K562 (cell line): ENCODE measurements around the gene ERICH6. TPM values are rescaled to one million over a fixed set of nuclear protein-coding genes. Genes with fewer than 3 reads are reported as not detected.

Experiments
- ATAC-seq: fragments of 200-7000 bp; cut with Tn5 transposase; 3 replicates; pipeline ENCODE4 v1.9.1; 2020; ENCODE audit warnings: moderate library complexity
- BruUV-seq: library from RNA; stranded (reverse); fragments of 400-500 nt; replicated peaks from 2 replicates; lab custom pipeline; 2021; lab: Mats Ljungman, UMichigan
- CTCF ChIA-PET: fragments of 300-600 bp; formaldehyde crosslinking; extraction: SDS; loops from one replicate; lab custom pipeline; 2021; ENCODE audit warnings: low intra/inter-chr PET ratio; lab: Yijun Ruan, JAX
- POLR2A ChIA-PET: fragments of 300-600, 350-650 bp; sonication (Branson Sonifier 250); formaldehyde crosslinking; extraction: SDS; loops from one replicate; lab custom pipeline; 2021; ENCODE audit warnings: antibody characterized with exemption, inconsistent platforms; lab: Yijun Ruan, JAX
- DNase-seq, 4 experiments: peaks; one replicate each; pipeline versions ENCODE4 v3.0.0 to v3.0.0-alpha.2; 2011 to 2018; ENCODE audit warnings: low spot score in 3 of 4, mixed read lengths in 3 of 4; ENCODE audit errors: extremely low read depth in 1 of 4
- FAIRE-seq: peaks from 2 replicates; lab custom pipeline; 2011; peaks lifted over from hg19 to GRCh38; lab: Jason Lieb, UNC
- H2AFZ ChIP-seq: 2 replicates; pipeline ENCODE4 v1.6.0; 2011; ENCODE audit warnings: low read depth, low read length, control low read depth, inconsistent platforms
- H3K27ac ChIP-seq: fragments of 200-600 bp; 3 replicates; pipeline ENCODE4 v1.8.0; 2011; ENCODE audit warnings: low read depth, mild to moderate bottlenecking, control low read depth, inconsistent platforms, low read length, moderate library complexity, mixed read lengths; ENCODE audit errors: extremely low read depth
- H3K27me3 ChIP-seq, 2 experiments: fragments of 300-600 bp in 1 of 2; 2 replicates in 1 of 2; 3 replicates in 1 of 2; pipeline versions ENCODE4 v1.6.0 to v1.8.0; 2011; ENCODE audit warnings: inconsistent platforms in 2 of 2, low read length in 2 of 2, mild to moderate bottlenecking in 1 of 2, mixed read lengths in 1 of 2, moderate library complexity in 1 of 2; ENCODE audit not compliant: control insufficient read depth in 2 of 2, insufficient read depth in 2 of 2
- H3K36me3 ChIP-seq: fragments of 300-600 bp; 3 replicates; pipeline ENCODE4 v1.8.0; 2011; ENCODE audit warnings: mild to moderate bottlenecking, low read length, inconsistent platforms; ENCODE audit not compliant: control insufficient read depth, insufficient read depth
- H3K4me1 ChIP-seq, 2 experiments: fragments of 200-600 bp in 1 of 2; replicated peaks in 1 of 2; 2 replicates in 1 of 2; 3 replicates in 1 of 2; pipeline versions ENCODE4 v1.5.1 to v1.8.0; 2011; ENCODE audit warnings: inconsistent platforms in 2 of 2, low read length in 2 of 2, mild to moderate bottlenecking in 1 of 2, mixed read lengths in 1 of 2, moderate library complexity in 1 of 2; ENCODE audit not compliant: control insufficient read depth in 2 of 2, insufficient read depth in 2 of 2
- H3K4me2 ChIP-seq: 2 replicates; pipeline ENCODE4 v1.6.1; 2011; ENCODE audit warnings: low read length, control low read depth, inconsistent platforms, mixed read lengths; ENCODE audit not compliant: insufficient read depth
- H3K4me3 ChIP-seq: fragments of 200-600 bp; sonication (generic), shearing (Covaris generic); 2 replicates; pipeline ENCODE4 v1.5.1; 2016; ENCODE audit warnings: control low read depth, inconsistent platforms
- H3K79me2 ChIP-seq: fragments of 200-600 bp; 3 replicates; pipeline ENCODE4 v1.8.0; 2011; ENCODE audit warnings: low read length, inconsistent platforms; ENCODE audit not compliant: control insufficient read depth, insufficient read depth
- H3K9ac ChIP-seq, 2 experiments: 2 replicates each; pipeline versions ENCODE4 v1.6.0 to v1.6.1; 2011; ENCODE audit warnings: low read depth in 2 of 2, low read length in 2 of 2, control low read depth in 1 of 2, inconsistent platforms in 1 of 2, mild to moderate bottlenecking in 1 of 2, mixed read lengths in 1 of 2; ENCODE audit not compliant: insufficient read depth in 1 of 2
- H3K9me1 ChIP-seq: one replicate; pipeline ENCODE4 v1.6.0; 2011; ENCODE audit warnings: inconsistent platforms, mild to moderate bottlenecking, low read length, moderate library complexity; ENCODE audit not compliant: control insufficient read depth, insufficient read depth
- H3K9me3 ChIP-seq: replicated peaks from 2 replicates; pipeline ENCODE4 v1.5.1; 2011; ENCODE audit warnings: low read depth, low read length, inconsistent platforms; ENCODE audit not compliant: control insufficient read depth, insufficient read depth
- H4K20me1 ChIP-seq: replicated peaks from 2 replicates; pipeline ENCODE4 v1.6.1; 2011; ENCODE audit warnings: low read length, inconsistent platforms, mixed read lengths; ENCODE audit not compliant: control insufficient read depth, insufficient read depth
- ARID2 ChIP-seq: fragments of 450-650 bp; IDR thresholded peaks from 2 replicates; pipeline ENCODE4 v1.6.1; 2017; ENCODE audit warnings: antibody characterized with exemption, mild to moderate bottlenecking
- BRCA1 ChIP-seq, 2 experiments: fragments of 450-650 bp in 1 of 2; sonication (generic) in 1 of 2; formaldehyde crosslinking in 1 of 2; IDR thresholded peaks; 2 replicates each; pipeline versions ENCODE4 v1.5.0 to v1.6.1; 2017 to 2020; ENCODE audit warnings: mild to moderate bottlenecking in 1 of 2, missing genetic modification reagents in 1 of 2
- GATAD2B ChIP-seq: fragments of 450-650 bp; IDR thresholded peaks from 2 replicates; pipeline ENCODE4 v1.6.1; 2017; ENCODE audit warnings: mild to moderate bottlenecking, borderline replicate concordance
- IRF9 ChIP-seq: fragments of 450-650 bp; IDR thresholded peaks from 2 replicates; pipeline ENCODE4 v1.6.1; 2016; ENCODE audit warnings: missing biosample characterization, missing genetic modification characterization
- MTA2 ChIP-seq: fragments of 450-650 bp; IDR thresholded peaks from 2 replicates; pipeline ENCODE4 v1.6.1; 2016; ENCODE audit warnings: low read depth
- MXI1 ChIP-seq: IDR thresholded peaks from 2 replicates; pipeline ENCODE4 v1.6.1; 2011; ENCODE audit warnings: low read depth, mild to moderate bottlenecking, improper control_type of control experiment, low read length
- RFX1 ChIP-seq: fragments of 450-650 bp; IDR thresholded peaks from 2 replicates; pipeline ENCODE4 v1.6.1; 2016; ENCODE audit warnings: mild to moderate bottlenecking, moderate library complexity
- TBL1XR1 ChIP-seq, 2 experiments: IDR thresholded peaks; 2 replicates each; pipeline ENCODE4 v1.6.1; 2012; ENCODE audit warnings: improper control_type of control experiment in 2 of 2, low read length in 2 of 2, mild to moderate bottlenecking in 1 of 2
- ZNF518B ChIP-seq: fragments of 250-450 bp; sonication (Bioruptor Pico); IDR thresholded peaks from 2 replicates; pipeline ENCODE4 v1.5.0; 2021; ENCODE audit warnings: mild to moderate bottlenecking, moderate library complexity
- ZNF707 ChIP-seq: fragments of 250-450 bp; sonication (Bioruptor Pico); conservative IDR thresholded peaks from 2 replicates; pipeline ENCODE4 v1.8.0; 2022; ENCODE audit warnings: inconsistent platforms, mild to moderate bottlenecking, moderate library complexity
- WGBS: fragments of 100-300 bp; shearing (Covaris generic); methylation state at CpG from one replicate; pipeline ENCODE4 v1.1.6; 2016; ENCODE audit warnings: low coverage, mixed read lengths; ENCODE audit not compliant: insufficient coverage; ENCODE audit errors: missing lambda C conversion rate; 5-methylcytosine and 5-hydroxymethylcytosine counted together
- in situ Hi-C: fragments of 300-500 bp; cut with MboI; formaldehyde crosslinking; loops from 4 replicates; pipeline ENCODE4 v1.15.0; 2018; ENCODE audit warnings: inconsistent platforms, mixed read lengths
- intact Hi-C: fragments of 100-400 bp; cut with micrococcal nuclease; formaldehyde crosslinking; loops from 2 replicates; pipeline ENCODE4 v1.14.2; 2022
- polyA plus RNA-seq, 8 experiments: library from polyadenylated mRNA; depleted of rRNA in 4 of 8; stranded (reverse) in 5 of 8; unstranded in 3 of 8; fragments of >200 nt; fragmentation: Nextera tagmentation in 2 of 8; fragmentation: Illumina TruSeq in 1 of 8; extraction: Ambion mirVana in 2 of 8; extraction: Trizol in 1 of 8; gene quantifications; 2 replicates each; pipeline versions ENCODE4 v1.2.1 to v1.2.3, GENCODE V29; 2011 to 2014; ENCODE audit warnings: inconsistent platforms in 1 of 8, missing spikeins in 1 of 8
- total RNA-seq, 7 experiments: library from RNA; depleted of rRNA in 6 of 7; stranded (reverse); fragments of >200 nt in 6 of 7; fragmentation: Illumina TruSeq in 2 of 7; extraction: Trizol in 2 of 7; gene quantifications; 2 replicates each; pipeline versions ENCODE4 v1.2.1 to v1.2.3, GENCODE V29; 2011 to 2021; ENCODE audit warnings: low replicate concordance in 1 of 7

Gene ERICH6
- total and polyA plus RNA-seq, 9 of the 15 experiments (the other 6 are each of a cell fraction or from before 2014, with no cell fraction given), result not detected

- peak; percentile 56; the same call in 1 of the 2 replicates for TF ChIP-seq IRF9 (tag)
- TF ChIP-seq TBL1XR1 (IDR thresholded peaks at IDR 0.05; ENCODE audit: low read length in 2 of 2), result no peak
- TF ChIP-seq MTA2, result no peak
- TF ChIP-seq MXI1, result no peak
- TF ChIP-seq GATAD2B, result no peak
Observed at GRCh38 chr3:150610785-150611184, 92.9 kb downstream of the ERICH6 start (continued).

- intact Hi-C loops, result loop anchor here (10.0 kb wide), 1 partner anchor 1665 kb away; no protein-coding TSS in a partner anchor
- no TSS peak for BruUV-seq
- Histone ChIP-seq H3K9ac (no peak overlapping the region), H3K4me2 (no peak overlapping the region), H3K27ac (no peak overlapping the region), H3K4me3 (no peak overlapping the region), H3K9me1 (no peaks in the 10 kb centered on the region), H3K79me2 (peaks cover 96% of the 10 kb centered on the region), H3K27me3 (no peaks in the 10 kb centered on the region), H3K4me1 (peaks cover 16 to 20% of the 10 kb centered on the region in 2 experiments), H4K20me1 (peaks cover 15% of the 10 kb centered on the region; the same call in 1 of the 2 replicates), H2AFZ (no peak overlapping the region), H3K9me3 (no peaks in the 10 kb centered on the region), H3K36me3 (peaks cover 55% of the 10 kb centered on the region)
- in situ Hi-C loops, result no loop called here
- POLR2A ChIA-PET, result interaction anchor here (0.6 kb wide), 1 partner anchor 10 kb away, joined by 3 read pairs; no protein-coding TSS in a partner anchor
- WGBS, result 0% methylated on average over 1 of the region's 1 CpG
- FAIRE-seq, result no peak
- ATAC-seq, result no peak
- DNase-seq, result no peak
- TF ChIP-seq MTA2 (no peak), RFX1 (0 out of 2 replicates have a peak, but pooled peaks have one; percentile 5), ZNF518B (CRISPR knock-in tag) (no peak), ARID2 (no peak), ZNF707 (CRISPR knock-in tag) (no peak), BRCA1 (IDR thresholded peaks at IDR 0.05) (no peak), BRCA1 (CRISPR knock-in tag; IDR thresholded peaks at IDR 0.05) (no peak)
- CTCF ChIA-PET, result no interaction called here
Observed at GRCh38 chr3:150609988-150610387, 93.7 kb downstream of the ERICH6 start.
